GM18526 (cell line): Measurements from ENCODE around the gene CACNG3.

Source experiments
- POLR2A ChIP-seq: IDR thresholded peaks from 3 replicates; pipeline ENCODE4 v1.6.1; 2011; ENCODE audit not compliant: insufficient read length; ENCODE audit errors: extremely low read depth

CACNG3 gene

GRCh38 chr16:24396350-24397271, 140.5 kb downstream of the CACNG3 start:
- no peak for TF ChIP-seq POLR2A

DNA sequence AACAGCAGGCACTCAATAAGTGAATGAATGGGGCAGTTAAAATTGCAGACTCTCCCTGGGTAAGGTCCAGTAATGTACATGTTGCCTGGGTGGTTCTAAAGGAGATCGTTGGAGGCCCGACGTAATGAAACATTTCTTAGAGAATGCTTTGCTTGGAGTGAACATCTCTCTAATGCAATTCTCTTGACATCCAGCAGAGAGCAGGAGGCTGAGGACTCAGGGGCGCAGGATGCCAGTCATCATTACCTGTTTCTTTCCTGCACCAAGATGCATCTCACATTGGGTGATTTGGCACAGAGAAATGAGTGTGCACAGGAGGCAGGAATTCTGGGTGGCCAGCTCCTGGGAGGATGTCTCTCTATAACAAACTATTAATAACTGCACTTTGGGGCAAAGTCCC, 152.9 kb downstream of the CACNG3 start:
- no peak for TF ChIP-seq POLR2A
